ENCODE data around the gene UPB1. TPM values are rescaled to one million over a fixed set of nuclear protein-coding genes. Genes with fewer than 3 reads are reported as not detected.

Gene UPB1
- polyA plus RNA-seq, 4 donors, result 0.39 to 0.86 (median 0.61) TPM

GRCh38 chr22:24555165-24556039, 60.3 kb downstream of the UPB1 start, which contains the start of gene SNRPD3:
Gene SNRPD3, plus strand, starts transcription at chr22:24555999. Its CDS starts 1,676 bp downstream, at chr22:24557675.
- peak; percentile 97 to 98 (median 98) for DNase-seq (ENCODE audit: low read depth in 4 of 4, low spot score in 3 of 4)

GRCh38 chr22:24559471-24559870, 64.3 kb downstream of the UPB1 start:
- DNase-seq (ENCODE audit: low read depth in 4 of 4, low spot score in 3 of 4), result no peak

GRCh38 chr22:24563246-24563645, 68.1 kb downstream of the UPB1 start:
- no peak for DNase-seq (ENCODE audit: low read depth in 4 of 4, low spot score in 3 of 4)

GRCh38 chr22:24564376-24565058, 69.4 kb downstream of the UPB1 start:
- DNase-seq (ENCODE audit: low read depth in 4 of 4, low spot score in 3 of 4), result no peak

- no peak for DNase-seq (ENCODE audit: low read depth in 4 of 4, low spot score in 3 of 4)
Measured at GRCh38 chr22:24565077-24565476, 69.9 kb downstream of the UPB1 start.

- DNase-seq (ENCODE audit: low read depth in 4 of 4, low spot score in 3 of 4), result no peak
Measured at GRCh38 chr22:24566899-24567511, 71.9 kb downstream of the UPB1 start.

- DNase-seq (ENCODE audit: low read depth in 4 of 4, low spot score in 3 of 4), result no peak
Measured at GRCh38 chr22:24567668-24568067, 72.5 kb downstream of the UPB1 start.

GRCh38 chr22:24571266-24571665, 76.1 kb downstream of the UPB1 start:
- DNase-seq (ENCODE audit: low read depth in 4 of 4, low spot score in 3 of 4), result no peak

GRCh38 chr22:24576778-24577177, 81.6 kb downstream of the UPB1 start:
- no peak for DNase-seq (ENCODE audit: low read depth in 4 of 4, low spot score in 3 of 4)

Other genes starting within 250 kb of the UPB1 start
- gene SPECC1L, start 224.5 kb upstream of the UPB1 start, polyA plus RNA-seq (ENCODE audit: insufficient read length in 4 of 4), result 10 to 100 TPM; 45.3 to 56.0 (median 51.1) TPM
- 1 to 10 TPM; 7.6 to 9.1 (median 8.3) TPM for gene ADORA2A, start 67.7 kb upstream of the UPB1 start, polyA plus RNA-seq (ENCODE audit: insufficient read length in 4 of 4)
- gene GUCD1, start 59.8 kb downstream of the UPB1 start, polyA plus RNA-seq (ENCODE audit: insufficient read length in 4 of 4), result 10 to 100 TPM; 78.8 to 89.4 (median 84.7) TPM
- gene SNRPD3, start 60.7 kb downstream of the UPB1 start, polyA plus RNA-seq (ENCODE audit: insufficient read length in 4 of 4), result 100 to 1,000 TPM; 165 to 196 (median 182) TPM
- gene LRRC75B, start 97.7 kb downstream of the UPB1 start, polyA plus RNA-seq (ENCODE audit: insufficient read length in 4 of 4), result 10 to 100 TPM; 25.8 to 41.2 (median 32.1) TPM
- gene GGT1, start 107.9 kb downstream of the UPB1 start, polyA plus RNA-seq (ENCODE audit: insufficient read length in 4 of 4), result 10 to 100 TPM; 47.3 to 61.6 (median 53.0) TPM